ENCODE results near the gene TOR1A.
"Not testable (repeated sequence)": the region's sequence is repeated elsewhere in the genome, so short reads cannot be mapped to it uniquely, and the experiment has no call there.

TOR1A gene

DNA sequence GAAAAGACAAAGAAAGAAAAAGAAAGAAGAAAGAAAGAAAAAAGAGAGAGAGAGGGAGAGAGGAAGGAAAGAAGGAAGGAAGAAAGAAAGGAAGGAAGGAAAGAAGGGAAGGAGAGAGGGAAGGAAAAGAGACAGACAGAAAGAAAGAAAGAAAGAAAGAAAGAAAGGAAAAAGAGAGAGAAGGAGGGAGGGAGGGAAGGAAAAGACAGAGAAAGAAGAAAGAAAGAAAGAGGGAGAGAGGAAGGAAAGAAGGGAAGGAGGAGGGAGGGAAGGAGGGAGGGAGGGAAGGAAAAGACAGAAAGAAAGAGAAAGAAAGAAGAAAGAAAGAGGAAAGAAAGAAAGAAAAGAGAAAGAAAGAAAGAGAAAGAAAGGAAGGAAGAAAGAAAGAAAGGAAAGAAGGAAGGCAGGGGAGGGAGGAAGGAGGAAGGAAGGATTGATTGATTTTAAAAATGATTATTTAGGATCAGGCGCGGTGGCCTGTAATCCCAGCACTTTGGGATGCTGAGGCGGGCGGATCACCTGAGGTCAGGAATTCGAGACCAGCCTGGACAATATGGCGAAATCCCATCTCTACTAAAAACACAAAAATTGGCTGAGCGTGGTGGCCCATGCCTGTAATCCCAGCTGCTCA is 44.3 kb downstream of the TOR1A start:
- no peak for DNase-seq

DNA sequence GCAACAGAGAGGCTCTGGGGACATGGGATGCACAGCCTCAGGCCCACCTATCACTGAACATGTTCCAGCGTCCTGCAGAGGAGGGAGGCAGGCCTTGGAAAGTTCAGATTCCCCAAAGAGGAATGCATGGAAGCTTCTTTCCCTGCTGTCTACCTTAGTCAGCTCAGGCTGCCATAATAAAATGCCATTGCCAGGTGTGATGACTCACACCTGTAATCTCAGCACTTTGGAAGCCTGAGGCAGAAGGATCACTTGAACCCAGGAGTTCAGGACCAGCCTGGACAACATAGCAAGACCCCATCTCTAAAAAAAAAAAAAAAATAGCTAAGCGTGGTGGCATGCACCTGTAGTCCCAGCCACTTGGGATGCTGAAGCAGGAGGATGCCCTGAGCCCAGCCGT is 45.5 kb downstream of the TOR1A start:
- DNase-seq = no peak

DNA sequence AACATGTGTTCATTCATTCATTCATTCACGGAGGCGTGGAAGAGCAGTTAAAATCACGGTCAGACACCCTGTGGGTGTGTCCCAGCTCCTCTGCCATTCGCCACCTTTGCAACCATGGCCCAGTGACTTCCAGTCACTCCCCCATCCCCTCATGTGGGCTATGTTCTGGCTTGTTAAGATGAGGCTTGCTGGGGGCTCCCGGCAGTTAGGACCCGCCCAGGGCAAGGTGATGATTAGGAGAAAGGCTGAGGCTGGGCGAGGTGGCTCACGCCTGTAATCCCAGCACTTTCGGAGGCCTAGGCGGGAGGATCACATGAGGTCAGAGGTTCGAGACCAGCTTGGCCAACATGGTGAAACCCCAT is 46.2 kb downstream of the TOR1A start:
- no peak for DNase-seq

DNA sequence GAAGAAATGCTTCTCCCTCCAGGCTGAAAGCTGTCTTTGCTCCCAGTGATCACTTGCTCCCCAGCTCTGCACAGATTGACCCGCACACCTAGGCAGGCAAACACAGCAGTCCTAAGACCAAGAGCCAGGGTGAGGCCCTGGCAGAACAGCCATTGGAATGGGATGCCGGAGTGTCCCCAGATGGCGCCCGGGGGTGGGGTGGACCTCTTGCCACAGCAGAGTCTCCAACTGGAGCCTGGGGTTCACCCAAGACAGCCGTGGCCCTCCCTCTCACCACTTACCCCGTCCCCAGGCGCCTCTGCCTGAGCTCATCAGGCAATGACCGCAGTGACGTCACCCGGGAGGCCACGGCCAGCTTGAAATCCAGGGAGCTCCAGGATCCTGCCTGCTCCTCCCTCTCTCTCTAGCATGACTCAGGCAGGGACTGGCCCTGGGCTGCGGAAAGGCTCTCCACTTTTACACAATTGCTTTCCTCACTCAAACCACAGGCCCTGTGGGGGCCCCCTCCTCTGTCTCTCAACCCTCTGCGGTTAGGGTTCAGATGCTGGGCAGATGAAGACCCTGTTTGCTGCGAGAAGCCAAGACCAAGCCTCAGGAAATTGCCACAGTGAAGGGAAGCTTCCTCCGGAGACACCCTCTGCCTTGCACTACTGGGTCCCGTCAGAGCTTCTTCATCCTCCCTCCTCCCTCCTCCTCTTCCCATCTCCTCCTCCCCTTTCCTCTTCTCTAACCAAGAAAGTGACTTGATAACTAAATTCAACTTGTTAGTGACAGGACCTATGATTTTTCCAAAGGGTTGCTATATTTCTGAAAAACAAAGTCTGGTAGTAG is 46.8 kb downstream of the TOR1A start:
- peak; percentile 100 for DNase-seq

DNA sequence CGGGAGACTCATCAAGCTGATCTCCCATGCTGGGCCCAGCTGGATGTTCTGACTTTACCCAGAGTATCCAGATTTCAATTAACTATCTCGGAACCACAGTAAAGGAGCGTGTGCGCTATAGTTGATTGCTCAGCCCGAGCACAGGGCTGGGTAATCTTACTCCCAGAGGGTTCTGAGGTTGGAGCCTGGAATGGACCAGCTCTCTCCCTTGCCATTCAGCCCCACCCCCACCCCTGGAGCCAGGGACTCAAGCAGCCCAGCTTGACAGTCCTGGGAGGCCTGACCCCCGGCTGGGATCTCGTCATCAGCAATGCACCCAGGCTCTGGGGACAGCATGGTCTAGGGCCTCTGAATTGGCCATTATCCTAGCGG is 47.4 kb downstream of the TOR1A start:
- DNase-seq = no peak

DNA sequence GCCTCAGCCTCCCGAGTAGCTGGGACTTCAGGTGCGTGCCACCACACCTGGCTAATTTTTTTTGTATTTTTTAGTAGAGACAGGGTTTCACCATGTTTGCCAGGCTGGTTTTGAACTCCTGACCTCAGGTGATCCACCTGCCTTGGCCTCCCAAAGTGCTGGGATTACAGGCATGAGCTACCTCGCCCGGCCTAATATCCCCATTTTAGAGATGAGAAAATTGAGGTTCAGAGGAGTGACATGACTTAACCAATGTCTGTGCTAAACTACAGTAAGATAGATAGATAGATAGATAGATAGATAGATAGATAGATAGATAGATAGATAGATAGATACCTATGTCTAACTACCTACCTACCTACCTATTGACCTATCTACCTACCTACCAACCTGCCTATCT is 47.8 kb downstream of the TOR1A start:
- not testable (repeated sequence) for DNase-seq

DNA sequence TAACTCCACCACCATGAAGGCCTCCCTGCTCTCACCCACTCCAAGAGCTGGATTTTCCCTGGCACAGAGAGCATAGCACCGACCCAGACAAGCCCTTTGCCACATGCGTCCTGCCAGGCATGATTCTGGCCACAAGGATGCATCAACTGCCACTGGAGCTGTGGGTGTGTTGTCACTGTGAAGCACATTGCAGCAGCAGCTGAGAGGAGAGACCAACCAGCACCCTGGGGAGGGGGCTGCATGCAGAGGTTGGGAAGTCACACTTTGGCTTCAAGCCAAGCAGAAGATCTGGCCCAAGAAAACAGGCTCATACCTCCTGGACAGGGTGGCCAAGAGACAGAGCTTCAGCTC is 48.5 kb downstream of the TOR1A start:
- peak; percentile 10 for DNase-seq

DNA sequence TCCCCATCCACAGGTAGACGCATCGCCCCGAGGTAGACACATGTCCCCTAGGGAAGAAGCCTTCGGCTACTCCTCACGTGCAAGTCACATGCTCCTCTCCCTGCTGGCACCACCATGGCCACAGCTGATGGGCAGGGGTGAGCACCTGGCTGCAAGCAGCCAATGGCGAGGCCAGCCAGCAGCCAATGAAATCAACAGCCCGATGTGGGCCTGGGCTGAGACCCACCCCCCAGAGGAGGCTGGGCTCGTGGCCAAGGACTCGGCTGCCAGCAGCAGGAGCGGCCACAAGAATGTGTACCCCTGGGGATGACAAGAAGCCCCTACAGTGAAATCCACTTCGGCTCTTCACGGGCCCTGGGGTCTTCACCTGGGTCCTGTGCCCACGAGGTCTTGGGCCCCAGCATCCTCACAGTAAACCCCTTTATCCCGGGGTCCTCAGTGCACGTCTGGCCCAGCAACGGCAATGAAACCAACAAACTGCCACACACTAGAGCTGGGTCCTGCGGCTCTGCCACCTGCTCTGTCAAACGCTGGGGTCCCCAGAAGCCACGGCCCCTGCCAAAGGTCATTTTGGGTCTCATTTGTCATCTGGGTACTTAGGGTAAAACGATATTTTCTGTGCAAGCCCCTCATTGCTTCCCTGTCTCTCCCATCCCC is 49.0 kb downstream of the TOR1A start:
- no peak for DNase-seq

DNA sequence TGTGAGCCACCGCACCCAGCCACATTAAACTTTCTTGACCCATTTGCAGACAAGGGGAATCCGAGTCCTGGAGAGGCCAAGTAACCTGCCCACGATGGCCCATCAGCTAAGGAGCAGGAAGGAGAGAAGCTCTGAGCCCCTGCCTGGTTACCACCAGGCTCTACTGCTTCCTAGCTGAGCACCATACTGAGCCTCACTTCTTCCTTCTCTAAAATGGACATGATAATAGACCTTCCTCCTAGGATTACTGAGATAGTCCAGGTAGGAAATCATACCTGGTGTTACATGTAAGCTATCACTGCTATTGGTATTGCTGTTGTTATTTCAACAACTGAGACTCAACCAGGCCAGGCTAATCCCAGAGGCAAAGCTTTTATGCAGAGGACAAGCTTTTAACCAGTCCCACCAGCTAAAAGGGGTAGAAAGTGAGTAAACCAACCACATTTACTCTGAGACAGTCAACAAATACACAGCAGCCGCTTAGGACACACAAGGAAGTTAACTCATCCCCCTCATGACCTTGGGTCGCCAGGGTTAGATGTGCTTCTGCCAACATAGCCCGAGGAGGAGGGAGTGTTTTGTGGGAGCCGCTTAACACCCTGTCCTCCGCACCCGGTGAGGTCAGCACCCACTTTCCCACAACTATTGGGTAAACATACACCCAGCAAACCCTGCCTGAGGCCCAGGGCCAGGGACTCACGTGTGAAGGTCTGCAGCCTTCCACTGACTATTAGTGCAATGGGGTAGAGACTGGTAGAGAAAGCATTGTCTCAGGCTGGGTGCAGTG is 50.5 kb downstream of the TOR1A start:
- peak; percentile 95 for DNase-seq

DNA sequence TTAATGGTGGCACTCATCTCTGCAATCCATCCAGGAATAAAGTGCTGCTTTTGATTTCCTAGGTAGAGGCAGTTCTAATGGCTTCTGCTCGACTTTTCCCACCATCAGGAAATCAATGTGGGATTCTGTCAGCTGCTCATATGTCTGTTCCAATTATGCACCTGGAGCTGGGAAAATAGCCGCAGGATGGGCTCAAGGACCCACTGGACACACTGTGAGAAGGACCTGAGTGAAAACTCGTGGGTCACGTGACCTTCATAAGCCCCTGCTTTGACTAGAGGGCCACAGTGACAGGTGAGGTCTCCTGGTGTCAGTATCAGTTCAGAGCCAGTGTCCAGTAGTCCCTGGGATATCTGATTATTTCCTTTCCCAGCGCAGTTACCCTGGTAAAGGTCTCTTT is 53.2 kb downstream of the TOR1A start:
- no peak for DNase-seq

DNA sequence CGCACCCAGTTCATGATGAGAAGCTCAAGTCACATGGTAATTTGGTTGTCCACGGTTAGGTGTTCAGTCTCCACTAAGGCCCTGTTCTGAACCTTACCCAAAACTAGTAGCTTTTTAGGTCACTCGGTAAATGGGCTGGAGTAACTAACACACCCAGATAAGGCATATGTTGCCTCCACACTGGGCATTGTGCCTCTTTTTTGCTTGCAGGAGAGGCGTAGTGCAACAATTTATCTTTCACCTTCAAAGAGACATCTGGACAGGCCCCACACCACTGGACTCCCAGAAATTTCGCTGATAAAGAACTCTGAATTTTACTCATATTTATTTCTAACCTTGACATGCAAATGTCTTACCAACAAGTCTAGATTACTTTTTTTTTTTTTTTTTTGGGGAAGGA is 54.3 kb downstream of the TOR1A start:
- no peak for DNase-seq

DNA sequence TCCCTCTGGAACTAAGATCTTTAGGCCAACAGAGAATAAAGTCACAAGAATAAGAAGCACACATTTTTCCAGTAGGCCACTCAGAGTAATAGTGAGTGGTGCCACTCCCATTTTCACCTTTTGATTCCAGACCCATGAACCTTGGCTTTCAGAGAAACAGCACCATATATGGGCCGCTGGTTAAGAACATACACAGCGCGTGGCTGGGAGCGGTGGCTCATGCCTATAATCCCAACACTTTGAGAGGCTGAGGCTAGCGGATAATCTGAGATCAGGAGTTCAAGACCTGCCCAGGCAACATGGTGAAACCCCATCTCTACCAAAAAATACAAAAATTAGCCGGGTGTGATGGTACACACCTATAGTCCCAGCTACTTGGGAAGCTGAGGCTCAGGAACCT is 55.5 kb downstream of the TOR1A start:
- DNase-seq = no peak

DNA sequence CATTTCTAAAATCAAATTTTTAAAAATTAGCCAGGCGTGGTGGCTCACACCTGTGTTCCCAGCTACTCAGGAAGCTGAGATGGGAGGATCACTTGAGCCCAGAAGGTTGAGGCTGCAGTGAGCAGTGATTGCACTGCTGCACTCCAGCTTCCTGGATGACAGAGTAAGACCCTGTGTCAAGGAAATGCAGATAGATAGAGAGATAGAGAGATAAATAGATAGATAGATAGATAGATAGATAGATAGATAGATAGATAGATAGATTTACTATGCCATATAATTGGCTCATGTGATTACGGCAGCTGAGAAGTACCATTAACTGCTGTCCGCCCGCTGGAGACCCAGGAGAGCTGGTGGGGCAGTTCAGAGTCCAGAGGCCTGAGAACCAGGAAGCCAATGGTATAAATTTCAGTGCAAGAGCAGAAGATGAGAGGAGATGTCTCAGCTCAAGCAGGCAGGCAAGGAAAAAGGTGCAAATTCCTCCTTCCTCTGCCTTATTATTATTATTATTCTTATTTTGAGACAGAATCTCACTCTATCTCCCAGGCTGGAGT is 58.1 kb downstream of the TOR1A start:
- no peak for DNase-seq

DNA sequence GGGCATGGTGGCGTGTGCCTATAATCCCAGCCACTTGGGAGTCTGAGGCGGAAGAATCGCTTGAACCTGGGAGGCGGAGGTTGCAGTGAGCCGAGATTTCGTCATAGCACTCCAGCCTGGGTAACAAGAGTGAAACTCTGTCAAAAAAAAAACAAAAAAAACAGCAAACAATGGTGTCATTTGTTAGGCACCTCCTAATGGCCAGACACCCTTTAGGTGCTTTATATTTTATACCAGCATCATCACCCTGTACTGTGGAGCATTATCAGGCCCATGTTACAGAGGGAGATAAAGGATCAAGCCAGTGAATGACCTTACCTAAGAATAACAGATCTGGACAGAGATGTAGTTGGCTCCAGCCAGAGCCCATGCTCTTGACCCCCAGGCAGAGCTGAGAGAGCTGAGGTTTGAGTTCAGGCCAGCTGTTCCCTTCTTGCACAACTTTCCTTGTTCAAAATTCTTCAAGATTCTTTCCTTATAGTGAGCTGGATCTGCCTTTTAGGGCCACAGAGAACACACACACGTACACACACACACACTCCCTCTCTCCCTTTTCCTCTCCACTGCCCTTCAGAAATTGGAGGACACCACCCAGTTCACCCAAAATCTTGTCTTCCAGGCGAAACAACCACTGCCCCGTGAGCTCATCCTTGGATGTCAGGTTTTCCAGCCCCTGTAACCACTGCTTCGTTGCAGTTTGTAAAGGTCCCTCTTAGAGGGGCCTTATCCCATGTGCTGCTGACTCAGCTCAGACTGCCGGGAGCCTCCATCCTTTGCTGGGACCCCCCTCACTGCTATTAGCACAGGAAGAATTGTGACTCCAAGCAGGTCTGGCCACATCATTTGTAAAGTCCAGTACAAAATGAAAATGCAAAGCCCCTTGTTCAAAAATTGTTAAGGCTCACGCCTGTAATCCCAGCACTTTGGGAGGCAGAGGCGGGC is 60.7 kb downstream of the TOR1A start:
- peak; percentile 23 for DNase-seq

Data from MV-4-11 (cell line).